Heart right ventricle (tissue), 16 donors: ENCODE measurements around the gene EVI5L. TPM values are rescaled to one million over a fixed set of nuclear protein-coding genes. Genes with fewer than 3 reads are reported as not detected.

Source experiments
- ATAC-seq, 8 donors: fragments of 200-7000 bp; cut with Tn5 transposase; one replicate each; pipeline ENCODE4 v1.9.1; 2020; ENCODE audit warnings: mild to moderate bottlenecking in 8 of 8, moderate library complexity in 8 of 8, moderate number of reproducible peaks in 1 of 8
- DNase-seq, 2 donors: peaks; one replicate each; pipeline ENCODE4 v3.0.0-alpha.2; 2020
- H3K27ac ChIP-seq, 10 donors: fragments of 200-600 bp; sonication (generic) in 2 of 10; one replicate each; pipeline versions ENCODE4 v1.5.0 to v1.8.0; 2020 to 2022; ENCODE audit warnings: mild to moderate bottlenecking in 3 of 10
- H3K27me3 ChIP-seq, 7 donors: fragments of 200-600 bp; one replicate each; pipeline ENCODE4 v1.8.0; 2021 to 2022; ENCODE audit warnings: mild to moderate bottlenecking in 2 of 7
- H3K36me3 ChIP-seq, 9 donors: fragments of 200-600 bp; sonication (generic) in 1 of 9; one replicate each; pipeline versions ENCODE4 v1.5.0 to v1.8.0; 2020 to 2022; ENCODE audit warnings: mild to moderate bottlenecking in 2 of 9
- H3K4me1 ChIP-seq, 9 donors: fragments of 200-600 bp; sonication (generic) in 1 of 9; one replicate each; pipeline versions ENCODE4 v1.5.0 to v1.8.0; 2020 to 2022; ENCODE audit warnings: mild to moderate bottlenecking in 4 of 9
- H3K4me3 ChIP-seq, 10 donors: fragments of 200-600 bp; sonication (generic) in 2 of 10; one replicate each; pipeline versions ENCODE4 v1.5.0 to v1.8.0; 2020 to 2022; ENCODE audit warnings: mild to moderate bottlenecking in 7 of 10, moderate library complexity in 2 of 10
- H3K9me3 ChIP-seq, 11 donors: fragments of 200-600 bp in 10 of 11; sonication (generic) in 2 of 11; one replicate each; pipeline versions ENCODE4 v1.5.0 to v1.8.0; 2013 to 2022; ENCODE audit warnings: mild to moderate bottlenecking in 2 of 11, control low read depth in 1 of 11, moderate library complexity in 1 of 11
- whole genome bisulfite sequencing, 2 donors: extraction: QIAGEN DNeasy Blood & Tissue Kit; methylation state at CpG; one replicate each; pipeline ENCODE4 v1.1.7; 2013; ENCODE audit warnings: inconsistent platforms in 1 of 2; 5-methylcytosine and 5-hydroxymethylcytosine counted together
- intact Hi-C, 10 donors: fragments of 100-400 bp; cut with DNase I; formaldehyde crosslinking; loops; one replicate each; pipeline versions ENCODE4 v1.11.1 to v1.14.2; 2022
- polyA plus RNA-seq, 2 donors: library from polyadenylated mRNA; stranded (reverse); fragments of 200-250 nt; gene quantifications; one replicate each; pipeline ENCODE4 v1.2.3, GENCODE V29; 2013
- total RNA-seq, 10 donors: library from RNA; stranded (reverse); fragmentation: NEBNext Ultra II Directional in 3 of 10; extraction: Animal tissue kit (Norgen Biotek cat#: 25700) in 3 of 10; gene quantifications; one replicate each; pipeline versions ENCODE4 v1.2.1 to v1.2.4, GENCODE V29; 2021 to 2023
- TF ChIP-seq, protein P1 (sequence below), 9 donors: fragments of 200-600 bp; sonication (generic) in 2 of 9; IDR thresholded peaks; one replicate each; pipeline versions ENCODE4 v1.5.0 to v1.8.0; 2021 to 2022; ENCODE audit warnings: antibody characterized with exemption in 9 of 9, mild to moderate bottlenecking in 5 of 9, moderate library complexity in 1 of 9
- donor health status: Arrhythmogenic right ventricular cardiomyopathy.
- donor health status: ischemic (EF 13 %, LVEDD 7.1; RV severe dilation, severe dysfunction).
- donor health status: healthy with polysubstance abuse.
- donor health status: DM: no; HTN: yes; CAD: no.
- donor health status: DM: no; HTN: no; CAD: no.
- donor health status: ischemic (EF 25% LVEDD 6.9; RV normal size, moderate dysfunction).
- donor health status: ischemic (EF 25% LVEDD 5.7; RV mildly dilated, moderate dysfunction).
- donor health status: healthy.
- donor health status: DM: yes; HTN: yes; CAD: no.
- donor health status: Ischemic cardiomyopathy.
- donor health status: ischemic (EF 35%, LVEDD 5.7; RV mildly dilated, moderate dysfunction).
- donor health status: nonischemic (EF 11% LVEDD 7.7; RV severe dilation, severe dysfunction).
- donor health status: DM: yes; HTN: yes; CAD: no.
- donor health status: PGD.
- donor health status: ischemic (EF 29% LVEDD 5.4; RV normal size, mild dysfunction).
- donor health status: nonischemic (EF 23%, LVEDD 6.1; RV moderate dilation, normal function).

Gene EVI5L
- total and polyA plus RNA-seq, 12 donors = 12.9 to 26.3 (median 20.3) TPM

DNA sequence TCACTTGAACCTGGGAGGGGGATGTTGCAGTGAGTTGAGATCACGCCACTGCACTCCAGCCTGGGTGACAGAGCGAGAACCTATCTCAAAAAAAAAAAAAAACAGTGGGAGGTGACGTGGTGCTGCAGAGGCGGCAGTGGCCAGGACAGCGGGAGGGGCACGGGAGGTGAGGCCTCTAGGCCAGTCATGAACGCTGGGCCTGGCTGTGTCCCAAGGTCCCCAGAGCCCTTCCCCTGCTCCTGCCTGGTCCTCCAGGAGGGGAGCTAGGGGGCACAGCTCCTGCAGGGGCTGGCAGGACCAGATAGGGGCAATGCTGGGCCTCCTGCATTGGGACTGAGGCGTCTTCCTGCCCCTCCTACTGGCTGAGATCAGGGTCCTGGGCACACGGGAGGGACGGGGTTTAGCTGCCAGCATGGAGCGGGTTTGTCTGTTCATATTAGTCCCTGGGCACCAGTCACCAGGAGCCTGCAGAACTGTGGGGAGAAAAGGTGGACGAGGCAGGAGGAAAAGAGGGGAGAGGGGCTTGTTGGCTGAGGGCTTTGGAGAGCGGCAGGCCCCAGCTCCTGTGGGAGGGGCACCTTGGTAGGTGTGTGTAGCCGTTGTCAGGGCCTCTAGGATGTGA lies 78.2 kb downstream of the EVI5L start:
- DNase-seq (no peak), ATAC-seq (no peak)
- H3K4me3 ChIP-seq = no peak overlapping the region
- peaks cover 4 to 63% (median 33%) of the 10 kb centered on the region in 9 donors for H3K36me3 ChIP-seq
- peaks cover 0 to 8% (median 0%) of the 10 kb centered on the region in 7 donors for H3K27me3 ChIP-seq
- no peaks in the 10 kb centered on the region for H3K9me3 ChIP-seq
- intact Hi-C loops = no loop called here
- peak overlapping the region in 1 of 10 donors; percentile 36 for H3K27ac ChIP-seq
- WGBS, 2 donors = 59 to 65% methylated on average over 14 of the region's 14 CpGs
- TF ChIP-seq, protein P1, sequence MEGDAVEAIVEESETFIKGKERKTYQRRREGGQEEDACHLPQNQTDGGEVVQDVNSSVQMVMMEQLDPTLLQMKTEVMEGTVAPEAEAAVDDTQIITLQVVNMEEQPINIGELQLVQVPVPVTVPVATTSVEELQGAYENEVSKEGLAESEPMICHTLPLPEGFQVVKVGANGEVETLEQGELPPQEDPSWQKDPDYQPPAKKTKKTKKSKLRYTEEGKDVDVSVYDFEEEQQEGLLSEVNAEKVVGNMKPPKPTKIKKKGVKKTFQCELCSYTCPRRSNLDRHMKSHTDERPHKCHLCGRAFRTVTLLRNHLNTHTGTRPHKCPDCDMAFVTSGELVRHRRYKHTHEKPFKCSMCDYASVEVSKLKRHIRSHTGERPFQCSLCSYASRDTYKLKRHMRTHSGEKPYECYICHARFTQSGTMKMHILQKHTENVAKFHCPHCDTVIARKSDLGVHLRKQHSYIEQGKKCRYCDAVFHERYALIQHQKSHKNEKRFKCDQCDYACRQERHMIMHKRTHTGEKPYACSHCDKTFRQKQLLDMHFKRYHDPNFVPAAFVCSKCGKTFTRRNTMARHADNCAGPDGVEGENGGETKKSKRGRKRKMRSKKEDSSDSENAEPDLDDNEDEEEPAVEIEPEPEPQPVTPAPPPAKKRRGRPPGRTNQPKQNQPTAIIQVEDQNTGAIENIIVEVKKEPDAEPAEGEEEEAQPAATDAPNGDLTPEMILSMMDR (IDR thresholded peaks at IDR 0.05) = no peak
- H3K4me1 ChIP-seq = peaks cover 11 to 54% (median 33%) of the 10 kb centered on the region in 9 donors

DNA sequence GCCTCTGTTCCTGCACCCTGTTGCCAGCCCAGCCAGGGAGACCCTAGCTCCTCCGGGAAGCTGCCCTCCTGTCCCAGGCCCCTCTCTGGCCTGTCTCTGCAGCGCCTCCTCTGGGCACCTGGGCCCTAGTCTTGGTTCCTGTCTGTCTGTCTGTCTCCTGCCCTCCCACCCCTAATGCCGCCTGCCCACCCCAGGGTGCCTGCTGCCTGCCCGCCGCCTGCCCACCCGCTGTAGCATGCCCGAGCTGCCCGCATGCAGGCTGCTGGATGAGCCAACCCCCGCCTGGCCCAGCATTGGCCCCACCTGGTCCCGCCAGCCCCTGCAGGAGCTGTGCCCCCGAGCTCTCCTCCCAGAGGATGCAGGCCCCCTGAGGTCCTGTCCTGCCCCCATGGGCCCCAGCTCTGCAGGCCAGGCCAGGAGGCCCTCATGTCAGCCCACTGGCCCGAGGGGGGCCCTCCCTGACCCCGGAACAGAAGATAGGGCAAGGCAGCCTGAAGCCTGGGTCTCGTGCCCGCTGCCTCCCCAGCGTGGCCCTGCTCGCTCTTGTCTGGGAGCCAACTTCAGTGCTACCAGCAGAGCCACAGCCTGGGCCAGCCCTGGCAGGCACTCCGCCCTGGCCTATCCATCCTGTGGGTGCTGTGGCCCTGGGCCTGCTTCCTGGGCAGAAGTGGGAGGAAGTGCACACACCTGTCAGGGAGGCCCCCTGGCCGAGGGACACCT lies 78.9 kb downstream of the EVI5L start:
- TF ChIP-seq, protein P1 (IDR thresholded peaks at IDR 0.05) = no peak
- Histone ChIP-seq H3K9me3 (no peaks in the 10 kb centered on the region), H3K4me1 (peaks cover 11 to 52% (median 33%) of the 10 kb centered on the region in 9 donors), H3K36me3 (peaks cover 4 to 70% (median 33%) of the 10 kb centered on the region in 9 donors), H3K27ac (peak overlapping the region in 1 of 10 donors; percentile 36), H3K4me3 (no peak overlapping the region), H3K27me3 (peaks cover 0 to 8% (median 0%) of the 10 kb centered on the region in 7 donors)
- 87 to 93% methylated on average over 18 to 19 of the region's 19 CpGs for WGBS, 2 donors
- DNase-seq (no peak), ATAC-seq (peak in 1 of 8 donors; percentile 12)
- intact Hi-C loops = no loop called here

DNA sequence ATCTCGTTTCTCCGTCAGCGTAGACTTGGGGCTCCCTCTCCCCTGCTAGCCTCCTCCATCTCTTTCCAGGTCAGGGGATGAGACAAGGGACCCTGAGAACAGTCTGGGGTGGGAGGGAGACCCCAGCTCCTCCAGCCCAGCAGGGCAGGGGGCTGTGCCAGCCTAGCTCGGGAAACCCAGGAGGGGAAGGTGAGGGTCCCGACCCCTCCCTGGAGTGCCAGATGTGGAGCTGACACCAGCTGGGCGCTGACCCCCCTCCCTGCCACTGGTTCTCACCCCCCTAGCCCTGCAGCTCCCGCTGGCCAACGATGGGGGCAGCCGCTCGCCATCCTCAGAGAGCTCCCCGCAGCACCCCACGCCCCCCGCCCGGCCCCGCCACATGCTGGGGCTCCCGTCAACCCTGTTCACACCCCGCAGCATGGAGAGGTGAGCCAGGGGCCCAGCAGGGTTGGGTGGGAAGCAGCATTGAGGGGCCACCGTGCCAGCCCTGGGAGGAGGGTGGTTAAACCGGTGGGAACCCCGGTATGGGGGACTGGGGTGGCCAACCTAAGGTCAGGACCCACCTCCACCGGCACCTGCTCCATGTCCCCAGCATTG lies 79.6 kb downstream of the EVI5L start:
- 94% methylated on average over 17 to 21 of the region's 21 CpGs for WGBS, 2 donors
- TF ChIP-seq, protein P1 (IDR thresholded peaks at IDR 0.05) = no peak
- no peak overlapping the region for H3K4me3 ChIP-seq
- H3K4me1 ChIP-seq = peaks cover 8 to 48% (median 29%) of the 10 kb centered on the region in 9 donors
- no peak for ATAC-seq
- H3K9me3 ChIP-seq = no peaks in the 10 kb centered on the region
- H3K36me3 ChIP-seq = peaks cover 4 to 70% (median 33%) of the 10 kb centered on the region in 9 donors
- intact Hi-C loops = no loop called here
- H3K27ac ChIP-seq = no peak overlapping the region
- no peak for DNase-seq
- H3K27me3 ChIP-seq = peaks cover 0 to 13% (median 3%) of the 10 kb centered on the region in 7 donors

DNA sequence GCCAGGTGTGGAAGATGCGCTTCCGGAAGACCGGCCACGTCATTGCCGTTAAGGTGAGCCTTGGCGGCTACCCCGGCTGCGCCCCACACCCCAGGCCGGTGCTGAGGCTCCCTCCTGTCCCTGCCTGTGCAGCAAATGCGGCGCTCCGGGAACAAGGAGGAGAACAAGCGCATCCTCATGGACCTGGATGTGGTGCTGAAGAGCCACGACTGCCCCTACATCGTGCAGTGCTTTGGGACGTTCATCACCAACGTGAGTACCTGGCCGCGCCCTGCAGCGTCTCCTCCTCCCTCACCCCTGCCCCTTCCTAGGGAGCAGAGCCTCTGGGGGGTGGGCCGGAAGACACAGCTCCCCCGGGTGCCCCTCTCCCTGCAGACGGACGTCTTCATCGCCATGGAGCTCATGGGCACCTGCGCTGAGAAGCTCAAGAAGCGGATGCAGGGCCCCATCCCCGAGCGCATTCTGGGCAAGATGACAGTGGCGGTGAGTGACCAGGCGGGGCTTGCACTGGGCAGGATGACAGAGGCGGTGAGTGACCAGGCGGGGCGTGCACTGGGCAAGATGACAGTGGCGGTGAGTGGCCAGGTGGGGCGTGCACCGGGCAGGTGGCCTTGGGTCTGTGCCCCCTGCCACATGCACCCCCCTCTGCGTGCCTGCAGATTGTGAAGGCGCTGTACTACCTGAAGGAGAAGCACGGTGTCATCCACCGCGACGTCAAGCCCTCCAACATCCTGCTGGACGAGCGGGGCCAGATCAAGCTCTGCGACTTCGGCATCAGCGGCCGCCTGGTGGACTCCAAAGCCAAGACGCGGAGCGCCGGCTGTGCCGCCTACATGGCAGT lies 80.5 kb downstream of the EVI5L start:
- intact Hi-C loops = no loop called here
- TF ChIP-seq, protein P1 (IDR thresholded peaks at IDR 0.05) = no peak
- peaks cover under 1 to 22% (median 11%) of the 10 kb centered on the region in 7 donors for H3K27me3 ChIP-seq
- WGBS, 2 donors = 92 to 95% methylated on average over 54 of the region's 54 CpGs
- peaks cover 4 to 70% (median 33%) of the 10 kb centered on the region in 9 donors for H3K36me3 ChIP-seq
- H3K27ac ChIP-seq = no peak overlapping the region
- ATAC-seq (no peak), DNase-seq (peak in 1 of 2 donors; percentile 11)
- no peak overlapping the region for H3K4me3 ChIP-seq
- H3K4me1 ChIP-seq = peaks cover 0 to 38% (median 20%) of the 10 kb centered on the region in 9 donors
- H3K9me3 ChIP-seq = no peaks in the 10 kb centered on the region
